ENCODE data around the gene JCHAIN. TPM values are rescaled to one million over a fixed set of nuclear protein-coding genes. Genes with fewer than 3 reads are reported as not detected.

Gene JCHAIN
- total and polyA plus RNA-seq, 2 of the 8 experiments (the other 6 are each of a cell fraction or from before 2014, with no cell fraction given) = not detected

- Histone ChIP-seq H3K36me3 (ENCODE audit: control insufficient read depth in 2 of 4, insufficient read depth in 4 of 4, low read length in 3 of 4) (no peaks in the 10 kb centered on the region), H4K5ac (ENCODE audit: insufficient read length, low read depth, low read length) (no peak overlapping the region), H3K4me2 (ENCODE audit: insufficient read depth in 1 of 2, low read depth in 2 of 2, low read length in 2 of 2) (no peak overlapping the region), H3K4me1 (replicated peaks in 1 of 4; ENCODE audit: control insufficient read depth in 3 of 4, insufficient read depth in 4 of 4, low read length in 3 of 4) (peaks cover 0 to 9% (median 5%) of the 10 kb centered on the region in 4 experiments; a peak in 4 of 7 replicates), H4K20me1 (replicated peaks in 1 of 2; ENCODE audit: control insufficient read depth in 1 of 2, insufficient read depth in 2 of 2, low read length in 2 of 2) (peaks cover 0 to 2% of the 10 kb centered on the region in 2 experiments), H3K23me2 (ENCODE audit: low read depth, low read length) (no peaks in the 10 kb centered on the region), H2BK15ac (ENCODE audit: low read length) (no peak overlapping the region), H3K18ac (ENCODE audit: extremely low read depth, low read length) (no peak overlapping the region), H3K27ac (ENCODE audit: low read depth, low read length) (no peak overlapping the region), H3K14ac (ENCODE audit: insufficient read length) (no peak overlapping the region), H2BK12ac (ENCODE audit: low read depth, low read length) (no peak overlapping the region), H4K91ac (replicated peaks; ENCODE audit: insufficient read length, low read length) (no peak overlapping the region), H2BK5ac (ENCODE audit: low read depth, low read length) (no peak overlapping the region), H3K4me3 (ENCODE audit: extremely low read depth in 1 of 4, insufficient read depth in 2 of 4, low read depth in 3 of 4, low read length in 4 of 4) (no peak overlapping the region), H3K9me3 (ENCODE audit: insufficient read depth in 2 of 2, low read depth in 1 of 2, low read length in 1 of 2) (no peaks in the 10 kb centered on the region), H2BK20ac (ENCODE audit: low read length) (no peak overlapping the region), H4K8ac (ENCODE audit: extremely low read depth, insufficient read depth, low read length) (no peak overlapping the region), H3K9ac (replicated peaks in 1 of 4; ENCODE audit: extremely low read depth in 1 of 4, low read depth in 3 of 4, low read length in 3 of 4) (no peak overlapping the region), H3K56ac (replicated peaks; ENCODE audit: insufficient read length, low read depth, low read length) (no peak overlapping the region), H2AFZ (ENCODE audit: low read length) (no peak overlapping the region), H2AK5ac (ENCODE audit: low read depth, low read length) (no peak overlapping the region), H3K23ac (ENCODE audit: insufficient read length) (no peak overlapping the region), H3K27me3 (replicated peaks in 1 of 4; ENCODE audit: control insufficient read depth in 3 of 4, extremely low read depth in 1 of 4, insufficient read depth in 3 of 4, low read length in 3 of 4) (no peaks in the 10 kb centered on the region), H2BK120ac (replicated peaks; ENCODE audit: low read depth, low read length) (no peak overlapping the region), H3K4ac (replicated peaks; ENCODE audit: insufficient read length, low read depth, low read length) (no peak overlapping the region), H3K79me1 (ENCODE audit: low read depth, low read length) (no peaks in the 10 kb centered on the region; the same call in 1 of the 2 replicates), H3K79me2 (ENCODE audit: control insufficient read depth in 1 of 2, insufficient read depth in 2 of 2, low read length in 2 of 2) (peaks cover 0 to 42% of the 10 kb centered on the region in 2 experiments; a peak in 2 of 4 replicates)
- POLR2A ChIA-PET (ENCODE audit: partially characterized antibody) = interaction anchor here (1.0 to 1.4 kb wide), 2 partner anchors 9 to 10 kb away, joined by 4 read pairs; no protein-coding TSS in a partner anchor
- CTCF ChIA-PET (ENCODE audit: partially characterized antibody) = interaction anchor here (0.6 to 1.5 kb wide), 5 partner anchors 11 to 62 kb away, joined by 3 to 7 read pairs (median 4); no protein-coding TSS in a partner anchor
- 80% methylated on average over 5 of the region's 5 CpGs; no CpG with 5 or more reads in 1 of the 2 experiments for WGBS, 2 experiments (ENCODE audit: extremely low coverage in 1 of 2, insufficient coverage in 1 of 2, insufficient read length in 1 of 2, insufficient replicate concordance in 2 of 2, low coverage in 1 of 2, low lambda C conversion rate in 2 of 2, missing lambda C conversion rate in 1 of 2)
- no peak for DNase-seq (ENCODE audit: low read depth in 1 of 2, low spot score in 2 of 2)
- FAIRE-seq = no peak
- TF ChIP-seq RXRA (IDR thresholded peaks at IDR 0.05; ENCODE audit: insufficient read depth, low read depth, low read length) (no peak), BRCA1 (IDR thresholded peaks at IDR 0.05; ENCODE audit: low read depth, low read length) (no peak), KDM1A (IDR thresholded peaks at IDR 0.05; ENCODE audit: borderline replicate concordance, low read length) (no peak), TAF7 (optimal IDR thresholded peaks at IDR 0.05; ENCODE audit: borderline replicate concordance, low read depth, low read length) (no peak), GABPA (IDR thresholded peaks at IDR 0.05; ENCODE audit: borderline replicate concordance, insufficient read depth, low read length) (no peak), JUN (IDR thresholded peaks at IDR 0.05; ENCODE audit: low read depth, low read length) (no peak), SP1 (IDR thresholded peaks at IDR 0.05; ENCODE audit: low read depth, low read length) (no peak), CBX5 (IDR thresholded peaks at IDR 0.05; ENCODE audit: low read depth, low read length) (no peak), NRF1 (IDR thresholded peaks at IDR 0.05; ENCODE audit: low read depth, low read length) (no peak), KDM4A (IDR thresholded peaks at IDR 0.05; ENCODE audit: low read depth, low read length, severe bottlenecking) (no peak), RAD21 (IDR thresholded peaks at IDR 0.05 in 1 of 2, conservative IDR thresholded peaks at IDR 0.05 in 1 of 2; ENCODE audit: low read depth in 2 of 2, low read length in 2 of 2) (no peak)
- TF ChIP-seq, protein P1, sequence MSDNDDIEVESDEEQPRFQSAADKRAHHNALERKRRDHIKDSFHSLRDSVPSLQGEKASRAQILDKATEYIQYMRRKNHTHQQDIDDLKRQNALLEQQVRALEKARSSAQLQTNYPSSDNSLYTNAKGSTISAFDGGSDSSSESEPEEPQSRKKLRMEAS (IDR thresholded peaks at IDR 0.05) = no peak
These were observed 48.0 kb upstream of the JCHAIN start for GRCh38 chr4:70714079-70714887.

All from H1 (cell line).